ENCODE results near the gene BSN. TPM values are rescaled to one million over a fixed set of nuclear protein-coding genes. Genes with fewer than 3 reads are reported as not detected.

The BSN gene
- total RNA-seq, 1 experiment from 2014 or later, result 0.27 TPM

- DNase-seq (ENCODE audit: low read depth), result no peak
These were observed 100.0 kb downstream of the BSN start for GRCh38 chr3:49654176-49654825.

GRCh38 chr3:49654955-49655556, 100.8 kb downstream of the BSN start:
- DNase-seq (ENCODE audit: low read depth), result no peak

DNA sequence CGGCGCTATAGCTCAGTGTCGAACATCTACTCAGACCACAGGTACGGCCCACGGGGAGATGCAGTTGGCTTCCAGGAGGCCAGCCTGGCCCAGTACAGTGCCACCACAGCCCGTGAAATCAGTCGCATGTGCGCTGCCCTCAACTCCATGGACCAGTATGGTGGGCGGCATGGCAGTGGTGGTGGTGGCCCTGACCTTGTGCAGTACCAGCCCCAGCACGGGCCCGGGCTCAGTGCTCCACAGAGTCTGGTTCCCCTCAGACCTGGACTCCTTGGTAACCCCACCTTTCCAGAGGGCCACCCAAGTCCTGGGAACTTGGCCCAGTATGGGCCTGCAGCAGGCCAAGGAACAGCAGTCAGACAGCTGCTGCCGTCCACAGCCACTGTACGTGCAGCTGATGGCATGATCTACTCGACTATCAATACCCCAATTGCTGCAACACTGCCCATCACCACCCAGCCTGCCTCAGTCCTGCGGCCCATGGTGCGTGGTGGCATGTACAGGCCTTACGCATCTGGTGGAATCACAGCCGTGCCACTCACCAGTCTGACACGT, 101.5 kb downstream of the BSN start:
- no peak for DNase-seq (ENCODE audit: low read depth)

- no peak for DNase-seq (ENCODE audit: low read depth)
These were observed 102.3 kb downstream of the BSN start for GRCh38 chr3:49656541-49657112.

DNA sequence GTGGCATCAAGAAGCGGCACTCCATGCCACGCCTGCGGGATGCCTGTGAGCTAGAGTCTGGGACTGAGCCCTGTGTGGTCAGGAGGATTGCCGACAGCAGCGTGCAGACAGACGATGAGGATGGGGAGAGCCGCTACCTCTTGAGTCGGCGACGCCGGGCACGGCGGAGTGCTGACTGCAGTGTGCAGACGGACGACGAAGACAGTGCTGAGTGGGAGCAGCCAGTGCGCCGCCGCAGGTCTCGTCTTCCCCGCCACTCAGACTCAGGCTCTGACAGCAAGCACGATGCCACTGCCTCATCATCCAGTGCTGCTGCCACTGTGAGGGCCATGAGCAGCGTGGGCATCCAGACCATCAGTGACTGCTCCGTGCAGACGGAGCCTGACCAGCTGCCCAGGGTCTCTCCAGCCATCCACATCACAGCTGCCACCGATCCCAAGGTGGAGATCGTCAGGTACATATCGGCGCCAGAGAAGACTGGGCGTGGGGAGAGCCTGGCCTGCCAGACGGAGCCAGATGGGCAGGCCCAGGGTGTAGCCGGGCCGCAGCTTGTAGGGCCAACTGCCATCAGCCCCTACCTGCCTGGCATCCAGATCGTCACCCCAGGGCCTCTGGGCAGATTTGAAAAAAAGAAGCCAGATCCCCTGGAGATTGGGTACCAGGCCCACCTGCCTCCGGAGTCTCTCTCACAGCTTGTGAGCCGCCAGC, 103.1 kb downstream of the BSN start:
- no peak for DNase-seq (ENCODE audit: low read depth)

- DNase-seq (ENCODE audit: low read depth), result no peak
These were observed 104.4 kb downstream of the BSN start for GRCh38 chr3:49658711-49659110.

GRCh38 chr3:49659756-49660155, 105.5 kb downstream of the BSN start:
- no peak for DNase-seq (ENCODE audit: low read depth)

DNA sequence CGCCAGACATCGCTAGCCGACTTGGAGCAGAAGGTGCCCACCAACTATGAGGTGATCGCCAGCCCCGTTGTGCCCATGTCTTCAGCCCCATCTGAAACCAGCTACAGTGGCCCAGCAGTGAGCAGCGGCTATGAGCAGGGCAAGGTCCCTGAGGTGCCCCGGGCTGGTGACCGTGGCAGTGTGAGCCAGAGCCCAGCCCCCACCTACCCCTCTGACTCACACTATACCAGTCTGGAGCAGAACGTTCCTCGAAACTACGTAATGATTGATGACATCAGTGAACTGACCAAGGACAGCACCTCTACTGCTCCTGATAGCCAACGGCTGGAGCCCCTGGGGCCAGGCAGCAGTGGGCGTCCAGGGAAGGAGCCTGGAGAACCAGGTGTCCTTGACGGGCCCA, 107.0 kb downstream of the BSN start:
- DNase-seq (ENCODE audit: low read depth), result peak; percentile 47

- DNase-seq (ENCODE audit: low read depth), result no peak
These were observed 107.7 kb downstream of the BSN start for GRCh38 chr3:49662021-49662420.

DNA sequence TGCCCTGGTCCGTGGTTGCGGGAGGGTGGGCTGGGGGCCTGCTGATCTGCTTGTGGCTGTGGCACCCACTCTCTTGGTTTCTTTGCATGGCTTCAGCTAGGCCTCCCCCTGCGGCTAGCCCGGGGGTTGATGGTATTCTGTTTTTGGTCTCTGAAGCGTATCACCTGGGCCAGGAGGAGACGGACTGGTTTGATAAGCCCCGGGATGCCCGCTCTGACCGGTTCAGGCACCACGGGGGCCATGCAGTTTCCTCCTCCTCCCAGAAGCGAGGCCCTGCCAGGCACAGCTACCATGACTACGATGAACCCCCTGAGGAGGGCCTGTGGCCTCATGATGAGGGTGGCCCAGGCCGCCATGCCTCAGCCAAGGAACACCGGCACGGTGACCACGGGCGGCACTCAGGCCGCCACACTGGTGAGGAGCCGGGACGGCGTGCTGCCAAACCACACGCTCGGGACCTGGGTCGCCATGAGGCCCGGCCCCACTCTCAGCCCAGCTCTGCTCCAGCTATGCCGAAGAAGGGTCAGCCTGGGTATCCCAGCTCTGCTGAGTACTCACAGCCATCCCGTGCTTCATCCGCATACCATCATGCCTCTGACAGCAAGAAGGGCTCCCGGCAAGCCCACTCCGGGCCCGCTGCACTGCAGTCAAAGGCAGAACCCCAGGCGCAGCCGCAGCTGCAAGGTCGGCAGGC, 108.6 kb downstream of the BSN start:
- no peak for DNase-seq (ENCODE audit: low read depth)

DNA sequence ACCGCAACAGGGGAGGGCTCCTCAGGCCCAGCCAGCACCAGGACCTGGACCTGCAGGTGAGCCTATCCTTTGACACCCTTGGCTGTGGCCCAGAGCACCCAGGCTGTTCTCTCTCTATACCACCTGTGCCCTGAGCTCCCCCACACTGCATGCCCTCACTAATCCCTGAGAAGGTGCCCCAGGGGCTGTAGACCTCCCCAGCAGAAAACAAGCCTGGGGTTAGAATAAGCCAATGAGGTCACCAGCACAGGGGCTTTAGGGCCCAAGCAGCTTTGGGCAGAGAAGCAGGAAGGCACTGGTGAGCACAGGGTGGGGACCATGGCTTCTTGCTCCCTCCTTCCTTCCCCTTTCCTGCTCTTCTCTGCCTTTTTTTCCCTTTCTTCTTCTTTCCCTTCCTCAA, 109.6 kb downstream of the BSN start:
- DNase-seq (ENCODE audit: low read depth), result no peak

DNA sequence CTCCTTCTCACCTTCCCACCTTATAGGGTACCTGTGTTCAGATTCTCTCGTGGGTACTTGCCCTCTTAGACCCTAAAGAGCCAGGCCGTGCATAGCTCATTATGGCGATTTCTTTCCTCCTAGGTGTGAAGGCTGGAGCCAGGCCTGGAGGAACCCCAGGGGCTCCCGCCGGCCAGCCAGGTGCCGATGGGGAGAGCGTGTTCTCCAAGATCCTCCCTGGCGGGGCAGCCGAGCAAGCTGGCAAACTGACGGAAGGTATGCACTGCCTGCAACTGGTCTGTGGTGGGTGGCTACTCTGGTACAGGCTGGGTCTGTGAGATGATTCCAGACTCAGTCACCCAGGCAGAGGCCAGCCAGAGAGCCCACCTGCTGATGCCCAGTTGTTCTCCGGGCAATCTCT, 110.0 kb downstream of the BSN start:
- DNase-seq (ENCODE audit: low read depth), result no peak

DNA sequence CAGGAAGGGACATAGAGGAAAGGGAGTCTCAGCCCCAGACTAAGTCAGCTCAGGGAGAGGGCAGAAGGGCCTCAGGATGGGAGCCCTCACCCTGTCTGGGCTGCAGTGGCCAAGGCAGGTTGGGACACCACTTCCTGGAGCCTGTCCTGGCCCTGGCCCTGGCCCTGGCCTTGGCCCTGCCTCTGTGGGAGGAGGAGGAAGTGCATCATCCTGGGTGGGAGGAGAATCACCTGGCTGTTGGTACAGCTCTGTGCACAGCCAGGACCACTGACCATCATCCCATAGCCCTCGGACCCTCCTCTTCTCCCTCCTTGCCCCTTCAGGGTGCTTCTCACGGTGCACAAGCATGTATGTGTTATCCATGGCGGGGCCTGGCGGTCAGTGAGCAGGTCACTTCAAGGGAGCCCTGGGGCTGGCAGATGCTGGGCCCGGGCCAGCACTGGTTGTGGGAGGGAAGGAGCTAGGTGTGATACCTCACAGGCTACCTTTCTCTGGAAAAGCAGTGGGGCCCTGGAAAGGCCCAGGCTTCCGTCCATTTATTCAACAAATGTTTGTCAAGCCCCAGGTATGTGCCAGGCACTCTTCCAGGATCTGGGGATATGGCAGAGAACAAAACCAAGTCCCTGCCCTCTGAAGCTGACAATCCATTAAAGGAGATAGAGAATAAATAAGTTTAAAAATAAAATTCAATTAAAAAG, 111.7 kb downstream of the BSN start:
- DNase-seq (ENCODE audit: low read depth), result no peak

GRCh38 chr3:49666592-49666991, 112.3 kb downstream of the BSN start:
- no peak for DNase-seq (ENCODE audit: low read depth)

DNA sequence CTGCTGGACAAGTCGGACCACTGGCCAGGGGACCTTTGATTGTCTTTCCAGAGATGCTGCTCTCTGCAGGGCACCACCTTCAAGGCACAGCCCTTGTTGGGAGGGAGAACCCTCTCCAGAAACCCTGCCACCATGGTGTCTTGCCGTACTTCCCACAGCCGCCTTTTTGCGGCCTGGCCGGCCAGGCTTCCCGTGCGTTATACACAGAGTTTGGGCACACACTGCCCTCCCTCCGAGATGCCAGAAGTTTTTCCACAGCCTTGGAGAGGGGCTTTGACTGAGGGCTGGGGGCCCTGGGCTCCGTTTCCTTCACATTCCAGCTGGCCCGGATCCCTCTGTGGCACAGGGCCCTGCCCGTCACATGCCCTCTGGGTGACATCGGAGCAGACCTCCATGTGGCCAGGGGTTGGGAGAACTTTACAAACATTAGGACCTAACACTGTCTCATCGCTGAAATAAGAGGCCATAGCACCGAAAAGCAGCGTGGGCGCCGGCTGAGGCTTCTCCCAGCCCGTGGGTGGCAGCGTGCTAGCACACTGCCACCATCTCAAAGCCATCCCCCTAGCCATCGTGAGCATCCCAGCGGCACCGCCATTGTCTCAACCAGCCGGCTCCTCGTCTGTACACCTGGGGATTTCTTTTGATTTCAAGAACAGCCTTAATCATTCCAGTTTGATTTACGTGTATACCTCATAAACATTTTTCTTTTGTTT, 113.6 kb downstream of the BSN start:
- DNase-seq (ENCODE audit: low read depth), result no peak

- DNase-seq (ENCODE audit: low read depth), result peak; percentile 29
These were observed 114.1 kb downstream of the BSN start for GRCh38 chr3:49668414-49668797.

DNA sequence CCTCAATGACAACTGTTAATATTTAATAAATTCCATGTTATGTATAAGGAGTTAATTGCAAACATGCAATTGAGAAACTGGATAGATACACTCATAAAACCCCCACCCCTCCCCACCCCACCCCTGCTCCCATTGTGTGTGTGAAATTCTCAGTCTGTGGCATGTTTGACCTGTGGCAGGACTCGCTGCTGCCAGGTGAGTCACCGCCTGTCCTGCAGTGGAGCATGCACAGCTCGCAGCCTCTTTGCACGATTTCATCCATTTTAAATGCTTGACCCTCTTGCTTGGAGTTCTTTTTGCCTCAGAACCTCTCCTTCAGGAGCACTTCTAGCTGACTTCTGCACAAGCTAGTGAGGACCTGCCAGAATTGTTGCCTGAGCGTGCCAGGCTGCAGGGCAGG, 114.6 kb downstream of the BSN start:
- DNase-seq (ENCODE audit: low read depth), result peak; percentile 69

DNA sequence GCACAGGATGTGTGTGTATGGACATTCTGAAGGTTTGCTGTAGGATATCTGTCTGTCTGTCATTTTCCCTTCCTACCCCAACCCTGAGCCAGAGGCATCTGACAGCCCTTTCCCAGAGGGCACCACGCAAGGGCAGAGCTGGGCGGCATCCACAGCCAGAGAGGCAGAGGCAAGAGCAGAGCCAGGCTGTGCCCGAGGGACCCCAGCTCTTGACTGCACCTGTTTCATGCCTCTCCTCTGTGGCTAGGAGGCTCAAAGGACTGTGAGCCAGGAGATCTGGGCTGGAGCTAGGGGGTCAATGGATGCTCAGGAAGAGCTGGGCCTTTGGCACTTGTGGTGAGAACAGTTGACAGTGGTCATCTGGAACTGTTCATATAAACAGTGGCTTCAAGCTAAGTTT, 115.1 kb downstream of the BSN start:
- no peak for DNase-seq (ENCODE audit: low read depth)

- no peak for DNase-seq (ENCODE audit: low read depth)
These were observed 116.6 kb downstream of the BSN start for GRCh38 chr3:49670940-49671290.

Data from M059J (cell line).